ENCODE data around the gene NOC2L.

GRCh38 chr1:963746-964525 lies 4.9 kb upstream of the NOC2L start:
- TF ChIP-seq CTCF (IDR thresholded peaks at IDR 0.05; ENCODE audit: extremely low read depth in 1 of 2, insufficient read depth in 1 of 2, low read depth in 1 of 2, low read length in 2 of 2) (no peak), POLR2A (IDR thresholded peaks at IDR 0.05; ENCODE audit: low read depth, low read length) (no peak), GATA2 (IDR thresholded peaks at IDR 0.05; ENCODE audit: insufficient read depth, insufficient read length, low read depth, low read length) (no peak), MAX (IDR thresholded peaks at IDR 0.05; ENCODE audit: insufficient read depth, insufficient read length) (no peak), POLR2AphosphoS5 (IDR thresholded peaks at IDR 0.05; ENCODE audit: insufficient read depth, low read depth, low read length) (no peak), JUN (IDR thresholded peaks at IDR 0.05; ENCODE audit: borderline replicate concordance, insufficient read depth, insufficient read length, low read depth) (no peak), EZH2 (IDR thresholded peaks at IDR 0.05; ENCODE audit: borderline replicate concordance, low read depth, low read length, severe bottlenecking) (no peak)

Data from endothelial cell of umbilical vein (primary cell).